Ishikawa (cell line): ENCODE data around the gene E2F1.

Source experiments
- EP300 ChIP-seq: IDR thresholded peaks from 2 replicates; pipeline ENCODE4 v1.6.1; 2012; ENCODE audit warnings: borderline replicate concordance
- FOXM1 ChIP-seq: IDR thresholded peaks from 2 replicates; pipeline ENCODE4 v1.6.1; 2012; ENCODE audit warnings: low read depth, borderline replicate concordance
- RAD21 ChIP-seq: IDR thresholded peaks from 2 replicates; pipeline ENCODE4 v1.6.1; 2012; ENCODE audit warnings: low read depth
- TAF1 ChIP-seq: IDR thresholded peaks from 2 replicates; pipeline ENCODE4 v1.6.1; 2012; ENCODE audit warnings: low read depth, mild to moderate bottlenecking

DNA sequence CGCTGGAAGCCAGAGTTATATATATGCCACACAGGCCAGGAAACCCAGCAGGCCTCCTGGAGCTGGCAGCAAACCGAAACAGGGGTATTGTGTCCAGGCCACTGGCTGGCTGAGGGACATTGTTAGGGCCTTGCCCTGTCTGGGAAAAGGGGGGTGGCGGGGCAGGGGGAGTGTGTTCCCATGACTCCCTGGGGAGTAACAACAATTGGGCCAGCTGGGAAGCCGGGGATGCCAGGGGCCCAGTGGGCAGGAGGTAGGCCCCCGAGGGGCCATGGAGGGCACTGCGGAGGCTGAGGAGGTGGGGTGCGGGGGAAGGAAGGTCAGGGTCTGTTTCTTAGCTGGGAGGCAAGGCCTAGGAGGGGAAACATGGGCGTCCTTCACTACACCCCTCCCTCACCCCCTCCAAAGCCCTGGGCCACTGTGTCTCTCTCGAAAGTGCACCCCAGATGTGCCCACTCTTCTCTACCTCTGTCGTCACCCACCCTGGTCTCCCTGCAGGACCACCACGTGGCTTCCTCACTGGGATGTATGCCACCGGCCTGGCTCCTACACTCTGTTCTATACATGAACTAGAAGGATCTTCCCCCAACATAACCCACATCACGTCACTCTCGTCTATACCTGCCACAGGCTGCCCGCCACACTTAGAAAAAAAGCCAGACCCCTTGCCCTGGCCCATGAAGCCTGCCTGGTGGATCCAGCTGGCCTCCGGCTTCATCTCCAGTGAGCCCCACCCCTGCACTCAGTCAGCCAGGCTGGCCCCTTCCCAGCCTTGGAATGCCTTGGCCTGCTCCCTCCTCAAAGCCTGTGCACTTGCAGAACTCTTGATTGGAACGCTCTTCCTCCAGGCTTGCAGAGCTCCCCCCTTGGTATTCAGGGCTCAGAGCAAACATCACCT is 7.8 kb upstream of the E2F1 start:
- TF ChIP-seq TAF1 (no peak), RAD21 (no peak; the same call in 1 of the 2 replicates), EP300 (peak; percentile 97), FOXM1 (peak; percentile 86)
